Lung (tissue), 12 donors: ENCODE results near the gene EEF1AKMT4. TPM values are rescaled to one million over a fixed set of nuclear protein-coding genes. Genes with fewer than 3 reads are reported as not detected.

Experiments
- ATAC-seq: fragments of 200-7000 bp; cut with Tn5 transposase; one replicate; pipeline ENCODE4 v1.9.1; 2020; ENCODE audit warnings: moderate number of reproducible peaks; ENCODE audit not compliant: insufficient read depth, low FRiP score
- DNase-seq, 3 donors: peaks; one replicate each; pipeline ENCODE4 v3.0.0-alpha.2; 2013 to 2017
- H3K27ac ChIP-seq, 2 donors: one replicate each; pipeline ENCODE4 v1.5.1; 2013; ENCODE audit warnings: mild to moderate bottlenecking in 2 of 2, moderate library complexity in 2 of 2, control low read depth in 1 of 2, inconsistent platforms in 1 of 2, low read depth in 1 of 2, low read length in 1 of 2
- H3K27me3 ChIP-seq, 3 donors: one replicate each; pipeline ENCODE4 v1.5.1; 2013; ENCODE audit warnings: low read length in 2 of 3; ENCODE audit not compliant: control insufficient read depth in 3 of 3, insufficient read depth in 3 of 3
- H3K36me3 ChIP-seq, 4 donors: one replicate each; pipeline ENCODE4 v1.5.1; 2013; ENCODE audit warnings: low read length in 4 of 4, mild to moderate bottlenecking in 1 of 4, moderate library complexity in 1 of 4; ENCODE audit not compliant: control insufficient read depth in 4 of 4, insufficient read depth in 4 of 4
- H3K4me1 ChIP-seq, 5 donors: one replicate each; pipeline ENCODE4 v1.5.1; 2013; ENCODE audit warnings: low read length in 5 of 5, mild to moderate bottlenecking in 2 of 5, moderate library complexity in 1 of 5; ENCODE audit not compliant: control insufficient read depth in 5 of 5, insufficient read depth in 5 of 5
- H3K4me3 ChIP-seq: one replicate; pipeline ENCODE4 v1.5.1; 2013; ENCODE audit warnings: mild to moderate bottlenecking, control low read depth, moderate library complexity
- H3K9ac ChIP-seq, 2 donors: one replicate each; pipeline ENCODE4 v1.5.1; 2013; ENCODE audit warnings: low read length in 2 of 2, control low read depth in 1 of 2; ENCODE audit not compliant: insufficient read depth in 1 of 2
- H3K9me3 ChIP-seq, 4 donors: one replicate each; pipeline ENCODE4 v1.5.1; 2013; ENCODE audit warnings: low read length in 3 of 4, mild to moderate bottlenecking in 1 of 4, moderate library complexity in 1 of 4; ENCODE audit not compliant: control insufficient read depth in 4 of 4, insufficient read depth in 3 of 4
- CTCF ChIP-seq: IDR thresholded peaks from 2 replicates; pipeline ENCODE4 v1.5.1; 2012; ENCODE audit warnings: mild to moderate bottlenecking; ENCODE audit errors: control extremely low read depth, extremely low read depth
- WGBS, 2 donors: extraction: QIAGEN DNeasy Blood & Tissue Kit; methylation state at CpG; one replicate each; pipeline ENCODE4 v1.1.7; 2013; 5-methylcytosine and 5-hydroxymethylcytosine counted together
- polyA plus RNA-seq, 2 donors: library from polyadenylated mRNA; stranded (reverse); fragments of 200-250 nt; gene quantifications; one replicate each; pipeline ENCODE4 v1.2.1, GENCODE V29; 2013
- total RNA-seq, 2 donors: library from RNA; depleted of rRNA in 1 of 2; stranded (reverse); fragments of >200 nt in 1 of 2; gene quantifications; one replicate each; pipeline ENCODE4 v1.2.1, GENCODE V29; 2014 to 2021
- donor health status: control.
- donor health status: control.
- donor health status: Bipolar disorder and iron deficiency.
- donor health status: healthy.
- donor health status: DM: yes; HTN: yes; CAD: no.

The EEF1AKMT4 gene
- total and polyA plus RNA-seq, 4 donors = 2.3 to 12.2 (median 4.9) TPM

- Histone ChIP-seq H3K4me3 (no peak overlapping the region), H3K27me3 (peaks cover 0 to 47% (median 37%) of the 10 kb centered on the region in 3 donors), H3K9ac (no peak overlapping the region), H3K4me1 (no peaks in the 10 kb centered on the region), H3K9me3 (peaks cover 0 to 9% (median 0%) of the 10 kb centered on the region in 4 donors), H3K36me3 (no peaks in the 10 kb centered on the region), H3K27ac (no peak overlapping the region)
- TF ChIP-seq CTCF = no peak
- 91 to 95% methylated on average over 6 of the region's 6 CpGs for WGBS, 2 donors
- DNase-seq = no peak
- ATAC-seq = no peak
Measured at GRCh38 chr3:184277366-184277765, 27.9 kb downstream of the EEF1AKMT4 start.

- no peaks in the 10 kb centered on the region for H3K9me3 ChIP-seq
- DNase-seq (no peak), ATAC-seq (no peak)
- H3K27ac ChIP-seq = no peak overlapping the region
- peaks cover 0 to 3% (median 0%) of the 10 kb centered on the region in 5 donors for H3K4me1 ChIP-seq
- peaks cover 0 to 12% (median 7%) of the 10 kb centered on the region in 3 donors for H3K27me3 ChIP-seq
- H3K4me3 ChIP-seq = no peak overlapping the region
- 90 to 92% methylated on average over 4 of the region's 4 CpGs for WGBS, 2 donors
- no peak overlapping the region for H3K9ac ChIP-seq
- no peak for TF ChIP-seq CTCF
- no peaks in the 10 kb centered on the region for H3K36me3 ChIP-seq
Measured at GRCh38 chr3:184282941-184283340, 33.5 kb downstream of the EEF1AKMT4 start.

- ATAC-seq (no peak), DNase-seq (no peak)
- H3K4me1 ChIP-seq = peaks cover 0 to 3% (median 0%) of the 10 kb centered on the region in 5 donors
- peaks cover 0 to 5% (median 5%) of the 10 kb centered on the region in 3 donors for H3K27me3 ChIP-seq
- H3K9ac ChIP-seq = no peak overlapping the region
- no peak for TF ChIP-seq CTCF
- WGBS, 2 donors = 94 to 97% methylated on average over 8 of the region's 8 CpGs
- H3K27ac ChIP-seq = no peak overlapping the region
- no peaks in the 10 kb centered on the region for H3K36me3 ChIP-seq
- no peaks in the 10 kb centered on the region for H3K9me3 ChIP-seq
- H3K4me3 ChIP-seq = no peak overlapping the region
Measured at GRCh38 chr3:184283681-184284080, 34.2 kb downstream of the EEF1AKMT4 start.

- peak; percentile 48 for ATAC-seq
- no peak for TF ChIP-seq CTCF
- H3K4me1 ChIP-seq = peaks cover 0 to 3% (median 0%) of the 10 kb centered on the region in 5 donors
- H3K36me3 ChIP-seq = no peaks in the 10 kb centered on the region
- 31 to 33% methylated on average over 4 of the region's 4 CpGs for WGBS, 2 donors
- peak; percentile 76 to 81 (median 77) for DNase-seq
- no peaks in the 10 kb centered on the region for H3K9me3 ChIP-seq
- peaks cover 0 to 5% (median 0%) of the 10 kb centered on the region in 3 donors for H3K27me3 ChIP-seq
- H3K4me3 ChIP-seq = no peak overlapping the region
- H3K27ac ChIP-seq = no peak overlapping the region
- no peak overlapping the region for H3K9ac ChIP-seq
Measured at GRCh38 chr3:184284696-184285095, 35.2 kb downstream of the EEF1AKMT4 start.
